K562 (cell line): ENCODE results near the gene ARHGAP26. TPM values are rescaled to one million over a fixed set of nuclear protein-coding genes. Genes with fewer than 3 reads are reported as not detected.

Experiments
- ATAC-seq: fragments of 200-7000 bp; cut with Tn5 transposase; 3 replicates; pipeline ENCODE4 v1.9.1; 2020; ENCODE audit warnings: moderate library complexity
- BruUV-seq: library from RNA; stranded (reverse); fragments of 400-500 nt; replicated peaks from 2 replicates; lab custom pipeline; 2021; lab: Mats Ljungman, UMichigan
- CTCF ChIA-PET: fragments of 300-600 bp; formaldehyde crosslinking; extraction: SDS; loops from one replicate; lab custom pipeline; 2021; ENCODE audit warnings: low intra/inter-chr PET ratio; lab: Yijun Ruan, JAX
- POLR2A ChIA-PET: fragments of 300-600, 350-650 bp; sonication (Branson Sonifier 250); formaldehyde crosslinking; extraction: SDS; loops from one replicate; lab custom pipeline; 2021; ENCODE audit warnings: antibody characterized with exemption, inconsistent platforms; lab: Yijun Ruan, JAX
- DNase-seq, 4 experiments: peaks; one replicate each; pipeline versions ENCODE4 v3.0.0 to v3.0.0-alpha.2; 2011 to 2018; ENCODE audit warnings: low spot score in 3 of 4, mixed read lengths in 3 of 4; ENCODE audit errors: extremely low read depth in 1 of 4
- FAIRE-seq: peaks from 2 replicates; lab custom pipeline; 2011; peaks lifted over from hg19 to GRCh38; lab: Jason Lieb, UNC
- H2AFZ ChIP-seq: 2 replicates; pipeline ENCODE4 v1.6.0; 2011; ENCODE audit warnings: low read depth, low read length, control low read depth, inconsistent platforms
- H3K27ac ChIP-seq: fragments of 200-600 bp; 3 replicates; pipeline ENCODE4 v1.8.0; 2011; ENCODE audit warnings: low read depth, mild to moderate bottlenecking, control low read depth, inconsistent platforms, low read length, moderate library complexity, mixed read lengths; ENCODE audit errors: extremely low read depth
- H3K27me3 ChIP-seq, 2 experiments: fragments of 300-600 bp in 1 of 2; 2 replicates in 1 of 2; 3 replicates in 1 of 2; pipeline versions ENCODE4 v1.6.0 to v1.8.0; 2011; ENCODE audit warnings: inconsistent platforms in 2 of 2, low read length in 2 of 2, mild to moderate bottlenecking in 1 of 2, mixed read lengths in 1 of 2, moderate library complexity in 1 of 2; ENCODE audit not compliant: control insufficient read depth in 2 of 2, insufficient read depth in 2 of 2
- H3K36me3 ChIP-seq: fragments of 300-600 bp; 3 replicates; pipeline ENCODE4 v1.8.0; 2011; ENCODE audit warnings: mild to moderate bottlenecking, low read length, inconsistent platforms; ENCODE audit not compliant: control insufficient read depth, insufficient read depth
- H3K4me1 ChIP-seq, 2 experiments: fragments of 200-600 bp in 1 of 2; replicated peaks in 1 of 2; 2 replicates in 1 of 2; 3 replicates in 1 of 2; pipeline versions ENCODE4 v1.5.1 to v1.8.0; 2011; ENCODE audit warnings: inconsistent platforms in 2 of 2, low read length in 2 of 2, mild to moderate bottlenecking in 1 of 2, mixed read lengths in 1 of 2, moderate library complexity in 1 of 2; ENCODE audit not compliant: control insufficient read depth in 2 of 2, insufficient read depth in 2 of 2
- H3K4me2 ChIP-seq: 2 replicates; pipeline ENCODE4 v1.6.1; 2011; ENCODE audit warnings: low read length, control low read depth, inconsistent platforms, mixed read lengths; ENCODE audit not compliant: insufficient read depth
- H3K4me3 ChIP-seq: fragments of 200-600 bp; sonication (generic), shearing (Covaris generic); 2 replicates; pipeline ENCODE4 v1.5.1; 2016; ENCODE audit warnings: control low read depth, inconsistent platforms
- H3K79me2 ChIP-seq: fragments of 200-600 bp; 3 replicates; pipeline ENCODE4 v1.8.0; 2011; ENCODE audit warnings: low read length, inconsistent platforms; ENCODE audit not compliant: control insufficient read depth, insufficient read depth
- H3K9ac ChIP-seq, 2 experiments: 2 replicates each; pipeline versions ENCODE4 v1.6.0 to v1.6.1; 2011; ENCODE audit warnings: low read depth in 2 of 2, low read length in 2 of 2, control low read depth in 1 of 2, inconsistent platforms in 1 of 2, mild to moderate bottlenecking in 1 of 2, mixed read lengths in 1 of 2; ENCODE audit not compliant: insufficient read depth in 1 of 2
- H3K9me1 ChIP-seq: one replicate; pipeline ENCODE4 v1.6.0; 2011; ENCODE audit warnings: inconsistent platforms, mild to moderate bottlenecking, low read length, moderate library complexity; ENCODE audit not compliant: control insufficient read depth, insufficient read depth
- H3K9me3 ChIP-seq: replicated peaks from 2 replicates; pipeline ENCODE4 v1.5.1; 2011; ENCODE audit warnings: low read depth, low read length, inconsistent platforms; ENCODE audit not compliant: control insufficient read depth, insufficient read depth
- H4K20me1 ChIP-seq: replicated peaks from 2 replicates; pipeline ENCODE4 v1.6.1; 2011; ENCODE audit warnings: low read length, inconsistent platforms, mixed read lengths; ENCODE audit not compliant: control insufficient read depth, insufficient read depth
- CTBP1 ChIP-seq: fragments of 450-650 bp; IDR thresholded peaks from 2 replicates; pipeline ENCODE4 v1.6.1; 2016; ENCODE audit warnings: borderline replicate concordance
- MCM2 ChIP-seq: fragments of 450-650 bp; IDR thresholded peaks from 2 replicates; pipeline ENCODE4 v1.6.1; 2017; ENCODE audit warnings: low read depth, mild to moderate bottlenecking
- MEIS2 ChIP-seq: fragments of 450-650 bp; IDR thresholded peaks from 2 replicates; pipeline ENCODE4 v1.6.1; 2014; ENCODE audit warnings: mild to moderate bottlenecking; ENCODE audit not compliant: partially characterized antibody
- TCF3 ChIP-seq: sonication (generic); formaldehyde crosslinking; IDR thresholded peaks from 2 replicates; pipeline ENCODE4 v1.4.0; 2020; ENCODE audit warnings: mild to moderate bottlenecking, missing genetic modification reagents
- WGBS: fragments of 100-300 bp; shearing (Covaris generic); methylation state at CpG from one replicate; pipeline ENCODE4 v1.1.6; 2016; ENCODE audit warnings: low coverage, mixed read lengths; ENCODE audit not compliant: insufficient coverage; ENCODE audit errors: missing lambda C conversion rate; 5-methylcytosine and 5-hydroxymethylcytosine counted together
- in situ Hi-C: fragments of 300-500 bp; cut with MboI; formaldehyde crosslinking; loops from 4 replicates; pipeline ENCODE4 v1.15.0; 2018; ENCODE audit warnings: inconsistent platforms, mixed read lengths
- intact Hi-C: fragments of 100-400 bp; cut with micrococcal nuclease; formaldehyde crosslinking; loops from 2 replicates; pipeline ENCODE4 v1.14.2; 2022
- polyA plus RNA-seq, 8 experiments: library from polyadenylated mRNA; depleted of rRNA in 4 of 8; stranded (reverse) in 5 of 8; unstranded in 3 of 8; fragments of >200 nt; fragmentation: Nextera tagmentation in 2 of 8; fragmentation: Illumina TruSeq in 1 of 8; extraction: Ambion mirVana in 2 of 8; extraction: Trizol in 1 of 8; gene quantifications; 2 replicates each; pipeline versions ENCODE4 v1.2.1 to v1.2.3, GENCODE V29; 2011 to 2014; ENCODE audit warnings: inconsistent platforms in 1 of 8, missing spikeins in 1 of 8
- total RNA-seq, 7 experiments: library from RNA; depleted of rRNA in 6 of 7; stranded (reverse); fragments of >200 nt in 6 of 7; fragmentation: Illumina TruSeq in 2 of 7; extraction: Trizol in 2 of 7; gene quantifications; 2 replicates each; pipeline versions ENCODE4 v1.2.1 to v1.2.3, GENCODE V29; 2011 to 2021; ENCODE audit warnings: low replicate concordance in 1 of 7
- TF ChIP-seq, protein P1 (sequence below): fragments of 250-450 bp; sonication (Bioruptor Pico); IDR thresholded peaks from 2 replicates; pipeline ENCODE4 v1.5.0; 2020; ENCODE audit warnings: mild to moderate bottlenecking
- TF ChIP-seq, protein P2 (sequence below): fragments of 450-650 bp; IDR thresholded peaks from 2 replicates; pipeline ENCODE4 v1.6.1; 2018; ENCODE audit warnings: mild to moderate bottlenecking, low read depth; ENCODE audit not compliant: partially characterized antibody
- TF ChIP-seq, protein P3 (sequence below), 2 experiments: IDR thresholded peaks; 2 replicates each; pipeline ENCODE4 v1.6.1; 2011; ENCODE audit warnings: borderline replicate concordance in 1 of 2, control low read depth in 1 of 2, low read depth in 1 of 2, low read length in 1 of 2, mild to moderate bottlenecking in 1 of 2, mixed read lengths in 1 of 2, moderate library complexity in 1 of 2; ENCODE audit not compliant: insufficient read depth in 1 of 2, insufficient read length in 1 of 2, poor library complexity in 1 of 2, severe bottlenecking in 1 of 2; ENCODE audit errors: extremely low read depth in 1 of 2

ARHGAP26 gene
- total and polyA plus RNA-seq, 9 of the 15 experiments (the other 6 are each of a cell fraction or from before 2014, with no cell fraction given), result 0.13 to 1.1 (median 0.55) TPM

DNA sequence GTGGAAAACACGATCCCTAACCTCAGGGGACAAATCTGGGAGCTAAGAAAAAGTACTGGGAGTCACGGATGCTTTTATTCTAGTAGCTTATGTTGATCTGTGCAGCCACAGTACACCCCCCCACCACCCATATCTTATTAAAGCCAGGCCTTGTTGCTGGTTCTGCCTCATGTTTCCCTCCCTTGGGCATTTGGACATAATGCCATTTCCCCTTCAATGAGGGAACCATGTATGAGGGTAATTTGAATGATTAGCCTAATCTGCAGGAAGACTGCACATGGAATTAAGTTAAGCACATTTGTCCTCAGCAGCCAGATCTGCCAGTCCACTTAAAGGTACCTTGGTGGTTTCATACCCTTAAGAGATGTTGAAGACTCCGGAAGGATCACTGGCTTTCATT is 102.0 kb downstream of the ARHGAP26 start:
- Histone ChIP-seq H3K4me3 (no peak overlapping the region), H3K27ac (no peak overlapping the region), H3K79me2 (no peaks in the 10 kb centered on the region), H3K36me3 (no peaks in the 10 kb centered on the region), H3K27me3 (peaks cover 7 to 33% of the 10 kb centered on the region in 2 experiments; a peak in 4 of 5 replicates), H3K4me1 (no peaks in the 10 kb centered on the region), H3K9me1 (no peaks in the 10 kb centered on the region), H2AFZ (no peak overlapping the region), H4K20me1 (no peaks in the 10 kb centered on the region), H3K4me2 (no peak overlapping the region), H3K9me3 (no peaks in the 10 kb centered on the region), H3K9ac (no peak overlapping the region)
- POLR2A ChIA-PET, result no interaction called here
- CTCF ChIA-PET, result no interaction called here
- in situ Hi-C loops, result loop anchor here (5.0 kb wide), 1 partner anchor 150 kb away; no protein-coding TSS in a partner anchor
- TF ChIP-seq TCF3 (CRISPR knock-in tag) (no peak), CTBP1 (no peak), MEIS2 (no peak), MCM2 (no peak)
- TF ChIP-seq, protein P1, sequence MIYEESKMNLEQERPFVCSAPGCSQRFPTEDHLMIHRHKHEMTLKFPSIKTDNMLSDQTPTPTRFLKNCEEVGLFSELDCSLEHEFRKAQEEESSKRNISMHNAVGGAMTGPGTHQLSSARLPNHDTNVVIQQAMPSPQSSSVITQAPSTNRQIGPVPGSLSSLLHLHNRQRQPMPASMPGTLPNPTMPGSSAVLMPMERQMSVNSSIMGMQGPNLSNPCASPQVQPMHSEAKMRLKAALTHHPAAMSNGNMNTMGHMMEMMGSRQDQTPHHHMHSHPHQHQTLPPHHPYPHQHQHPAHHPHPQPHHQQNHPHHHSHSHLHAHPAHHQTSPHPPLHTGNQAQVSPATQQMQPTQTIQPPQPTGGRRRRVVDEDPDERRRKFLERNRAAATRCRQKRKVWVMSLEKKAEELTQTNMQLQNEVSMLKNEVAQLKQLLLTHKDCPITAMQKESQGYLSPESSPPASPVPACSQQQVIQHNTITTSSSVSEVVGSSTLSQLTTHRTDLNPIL (CRISPR knock-in tag), result no peak
- TF ChIP-seq, protein P2, sequence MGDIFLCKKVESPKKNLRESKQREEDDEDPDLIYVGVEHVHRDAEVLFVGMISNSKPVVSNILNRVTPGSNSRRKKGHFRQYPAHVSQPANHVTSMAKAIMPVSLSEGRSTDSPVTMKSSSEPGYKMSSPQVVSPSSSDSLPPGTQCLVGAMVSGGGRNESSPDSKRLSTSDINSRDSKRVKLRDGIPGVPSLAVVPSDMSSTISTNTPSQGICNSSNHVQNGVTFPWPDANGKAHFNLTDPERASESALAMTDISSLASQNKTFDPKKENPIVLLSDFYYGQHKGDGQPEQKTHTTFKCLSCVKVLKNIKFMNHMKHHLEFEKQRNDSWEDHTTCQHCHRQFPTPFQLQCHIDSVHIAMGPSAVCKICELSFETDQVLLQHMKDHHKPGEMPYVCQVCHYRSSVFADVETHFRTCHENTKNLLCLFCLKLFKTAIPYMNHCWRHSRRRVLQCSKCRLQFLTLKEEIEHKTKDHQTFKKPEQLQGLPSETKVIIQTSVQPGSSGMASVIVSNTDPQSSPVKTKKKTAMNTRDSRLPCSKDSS, result no peak
- TF ChIP-seq, protein P3, sequence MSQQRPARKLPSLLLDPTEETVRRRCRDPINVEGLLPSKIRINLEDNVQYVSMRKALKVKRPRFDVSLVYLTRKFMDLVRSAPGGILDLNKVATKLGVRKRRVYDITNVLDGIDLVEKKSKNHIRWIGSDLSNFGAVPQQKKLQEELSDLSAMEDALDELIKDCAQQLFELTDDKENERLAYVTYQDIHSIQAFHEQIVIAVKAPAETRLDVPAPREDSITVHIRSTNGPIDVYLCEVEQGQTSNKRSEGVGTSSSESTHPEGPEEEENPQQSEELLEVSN (IDR thresholded peaks at IDR 0.05; ENCODE audit: borderline replicate concordance in 1 of 2, extremely low read depth in 1 of 2, insufficient read depth in 1 of 2, insufficient read length in 1 of 2, low read depth in 1 of 2, low read length in 1 of 2, poor library complexity in 1 of 2, severe bottlenecking in 1 of 2), result no peak
- FAIRE-seq (no peak), DNase-seq (no peak), ATAC-seq (no peak)
- intact Hi-C loops, result no loop called here
- no TSS peak for BruUV-seq
- WGBS, result 0% methylated on average over 3 of the region's 3 CpGs
